Endothelial cell (in vitro differentiated cells): ENCODE results near the gene MSRB2. TPM values are rescaled to one million over a fixed set of nuclear protein-coding genes. Genes with fewer than 3 reads are reported as not detected.

Experiments used
- DNase-seq: peaks from one replicate; pipeline ENCODE4 v3.0.0; 2021; ENCODE audit warnings: low spot score
- H3K27ac Mint-ChIP-seq: one replicate; pipeline ENCODE4 v1.8.0; 2021; ENCODE audit warnings: mixed read lengths, inconsistent platforms; ENCODE audit not compliant: unreplicated experiment
- H3K27me3 Mint-ChIP-seq: one replicate; pipeline ENCODE4 v1.8.0; 2021; ENCODE audit warnings: mild to moderate bottlenecking, moderate library complexity, mixed read lengths, inconsistent platforms; ENCODE audit not compliant: unreplicated experiment
- H3K36me3 Mint-ChIP-seq: one replicate; pipeline ENCODE4 v1.8.0; 2021; ENCODE audit warnings: mild to moderate bottlenecking, low read depth, mixed read lengths, inconsistent platforms; ENCODE audit not compliant: unreplicated experiment
- H3K4me1 Mint-ChIP-seq: one replicate; pipeline ENCODE4 v1.8.0; 2021; ENCODE audit warnings: mild to moderate bottlenecking, mixed read lengths, inconsistent platforms; ENCODE audit not compliant: unreplicated experiment
- H3K4me3 Mint-ChIP-seq: one replicate; pipeline ENCODE4 v1.8.0; 2021; ENCODE audit warnings: mild to moderate bottlenecking, mixed read lengths, inconsistent platforms; ENCODE audit not compliant: unreplicated experiment
- H3K9me3 Mint-ChIP-seq: one replicate; pipeline ENCODE4 v1.8.0; 2021; ENCODE audit warnings: mixed read lengths, inconsistent platforms; ENCODE audit not compliant: unreplicated experiment
- total RNA-seq: library from RNA; stranded (reverse); fragmentation: NEBNext Ultra II Directional; extraction: Animal tissue kit (Norgen Biotek cat#: 25700); gene quantifications from one replicate; pipeline ENCODE4 v1.2.1, GENCODE V29; 2021; ENCODE audit not compliant: unreplicated experiment
- TF ChIP-seq, protein P1 (sequence below): fragments of 200-600 bp; sonication (generic); IDR thresholded peaks from one replicate; pipeline ENCODE4 v1.5.0; 2021; ENCODE audit warnings: antibody characterized with exemption; ENCODE audit not compliant: unreplicated experiment

Gene MSRB2
- total RNA-seq, 1 donor from 2014 or later, result 29.9 TPM

DNA sequence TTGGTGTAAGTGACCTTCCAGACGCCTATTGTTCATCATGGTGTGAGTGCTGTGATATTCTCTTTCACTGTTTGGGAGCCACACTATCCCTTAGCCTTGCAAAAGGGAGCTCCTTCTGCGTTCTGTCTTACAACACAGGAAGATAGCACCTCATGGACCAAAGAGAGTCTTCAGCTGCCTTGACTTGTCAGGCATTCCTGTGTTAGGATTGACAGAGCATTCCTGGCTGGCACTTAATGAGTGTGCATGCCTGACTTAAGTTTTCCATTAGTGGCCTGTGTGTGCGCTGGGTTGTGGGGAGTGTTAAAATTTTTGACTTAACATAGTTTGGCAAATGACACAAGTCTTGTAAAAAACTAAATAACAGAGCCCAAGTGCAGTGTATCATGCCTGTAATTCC, 21.9 kb upstream of the MSRB2 start:
- Mint-ChIP-seq H3K27me3 (no peaks in the 10 kb centered on the region), H3K4me1 (peaks cover 4% of the 10 kb centered on the region), H3K9me3 (no peaks in the 10 kb centered on the region), H3K36me3 (no peaks in the 10 kb centered on the region), H3K27ac (no peak overlapping the region), H3K4me3 (no peak overlapping the region)
- TF ChIP-seq, protein P1, sequence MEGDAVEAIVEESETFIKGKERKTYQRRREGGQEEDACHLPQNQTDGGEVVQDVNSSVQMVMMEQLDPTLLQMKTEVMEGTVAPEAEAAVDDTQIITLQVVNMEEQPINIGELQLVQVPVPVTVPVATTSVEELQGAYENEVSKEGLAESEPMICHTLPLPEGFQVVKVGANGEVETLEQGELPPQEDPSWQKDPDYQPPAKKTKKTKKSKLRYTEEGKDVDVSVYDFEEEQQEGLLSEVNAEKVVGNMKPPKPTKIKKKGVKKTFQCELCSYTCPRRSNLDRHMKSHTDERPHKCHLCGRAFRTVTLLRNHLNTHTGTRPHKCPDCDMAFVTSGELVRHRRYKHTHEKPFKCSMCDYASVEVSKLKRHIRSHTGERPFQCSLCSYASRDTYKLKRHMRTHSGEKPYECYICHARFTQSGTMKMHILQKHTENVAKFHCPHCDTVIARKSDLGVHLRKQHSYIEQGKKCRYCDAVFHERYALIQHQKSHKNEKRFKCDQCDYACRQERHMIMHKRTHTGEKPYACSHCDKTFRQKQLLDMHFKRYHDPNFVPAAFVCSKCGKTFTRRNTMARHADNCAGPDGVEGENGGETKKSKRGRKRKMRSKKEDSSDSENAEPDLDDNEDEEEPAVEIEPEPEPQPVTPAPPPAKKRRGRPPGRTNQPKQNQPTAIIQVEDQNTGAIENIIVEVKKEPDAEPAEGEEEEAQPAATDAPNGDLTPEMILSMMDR, result no peak
- DNase-seq, result no peak

DNA sequence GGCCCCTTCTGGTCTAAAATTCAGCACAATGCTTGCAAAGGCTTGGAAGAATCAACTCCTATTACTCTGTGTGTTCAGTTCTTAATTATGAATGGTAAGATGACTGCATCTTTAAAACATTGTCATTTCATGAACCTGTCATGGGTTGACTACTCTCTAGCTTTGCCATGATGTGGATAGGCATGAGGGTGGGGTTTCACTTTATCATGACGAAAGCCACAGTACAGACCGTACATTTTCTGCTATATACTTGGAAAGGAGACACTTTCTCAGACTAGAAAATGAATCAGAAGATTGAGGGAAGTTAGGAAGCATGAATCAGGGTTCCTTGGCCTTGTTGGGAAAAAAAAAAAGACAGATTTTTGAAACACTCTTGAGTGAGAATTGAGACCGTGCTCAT, 19.7 kb upstream of the MSRB2 start:
- TF ChIP-seq, protein P1, result no peak
- Mint-ChIP-seq H3K9me3 (no peaks in the 10 kb centered on the region), H3K36me3 (no peaks in the 10 kb centered on the region), H3K27ac (no peak overlapping the region), H3K4me3 (no peak overlapping the region), H3K27me3 (no peaks in the 10 kb centered on the region), H3K4me1 (peaks cover 4% of the 10 kb centered on the region)
- DNase-seq, result no peak

DNA sequence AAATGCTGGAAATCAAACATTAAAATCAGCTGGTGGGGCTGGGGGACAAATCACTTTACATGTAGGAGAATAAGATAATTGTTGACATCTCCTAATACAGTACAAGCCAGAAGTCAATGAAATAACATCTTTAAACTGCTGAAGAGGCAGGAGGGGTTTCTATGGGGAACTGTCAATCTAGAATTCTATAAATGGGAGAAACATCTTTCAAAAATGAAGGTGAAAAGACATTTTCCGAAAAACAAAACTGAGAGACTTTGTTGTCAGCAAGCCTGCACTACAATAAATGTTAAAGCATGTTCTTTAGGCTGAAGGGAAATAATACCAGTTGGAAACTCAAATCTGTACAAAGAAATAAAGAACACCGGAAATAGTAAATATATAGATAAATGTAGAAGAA, 17.3 kb upstream of the MSRB2 start:
- no peak for DNase-seq
- Mint-ChIP-seq H3K9me3 (no peaks in the 10 kb centered on the region), H3K27me3 (no peaks in the 10 kb centered on the region), H3K4me3 (no peak overlapping the region), H3K36me3 (no peaks in the 10 kb centered on the region), H3K4me1 (peaks cover 4% of the 10 kb centered on the region), H3K27ac (no peak overlapping the region)
- TF ChIP-seq, protein P1, result no peak

DNA sequence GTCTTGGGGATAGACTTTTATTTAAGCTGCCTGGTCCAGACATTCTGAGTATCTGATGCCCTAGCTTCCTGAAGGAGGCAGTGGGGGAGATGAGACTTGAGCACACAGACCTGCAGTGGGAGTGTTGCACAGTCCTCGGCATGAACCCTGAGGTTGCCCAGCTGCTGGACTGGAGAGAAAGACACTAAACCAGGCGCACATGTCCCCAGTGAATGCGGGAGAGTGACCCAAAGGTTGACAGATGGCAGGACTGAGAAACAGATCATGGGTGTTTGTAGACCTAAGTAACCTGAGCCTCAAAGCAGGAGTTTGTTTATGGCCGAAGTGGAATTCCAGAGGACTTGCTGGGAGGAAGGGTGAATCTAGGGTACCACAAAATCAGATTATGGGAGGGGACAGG, 15.7 kb upstream of the MSRB2 start:
- Mint-ChIP-seq H3K9me3 (no peaks in the 10 kb centered on the region), H3K27me3 (no peaks in the 10 kb centered on the region), H3K36me3 (no peaks in the 10 kb centered on the region), H3K4me1 (no peaks in the 10 kb centered on the region), H3K27ac (no peak overlapping the region), H3K4me3 (no peak overlapping the region)
- DNase-seq, result no peak
- TF ChIP-seq, protein P1, result no peak

DNA sequence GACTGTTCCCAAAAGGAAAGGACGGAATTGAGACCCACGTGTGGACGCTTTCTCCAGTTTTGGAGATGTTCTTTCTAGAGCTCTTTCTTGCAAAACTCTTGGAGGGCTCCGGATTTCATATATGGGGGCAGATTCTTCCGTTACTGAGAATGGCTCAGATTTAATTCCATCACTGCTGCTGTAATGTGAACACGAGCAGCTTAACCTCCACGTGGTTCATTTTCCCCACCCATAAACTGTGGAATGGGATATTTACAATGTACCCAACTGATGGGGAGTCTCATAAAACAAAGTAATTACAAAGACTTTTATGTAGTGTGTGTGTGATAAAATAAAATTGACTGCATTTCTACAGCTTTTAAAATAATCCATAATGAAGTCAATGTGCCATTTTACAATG, 15.1 kb upstream of the MSRB2 start:
- DNase-seq, result no peak
- Mint-ChIP-seq H3K36me3 (no peaks in the 10 kb centered on the region), H3K27me3 (no peaks in the 10 kb centered on the region), H3K27ac (no peak overlapping the region), H3K9me3 (no peaks in the 10 kb centered on the region), H3K4me1 (no peaks in the 10 kb centered on the region), H3K4me3 (no peak overlapping the region)
- TF ChIP-seq, protein P1, result no peak
